Stimulated activated naive CD8-positive, alpha-beta T cell treated with anti-CD3 and anti-CD28 coated beads, Interleukin-15, Interleukin-2, amounts not matched to agents 100 U/mL and 50 U/mL, for 24 hours (primary cell): ENCODE data around the gene NOP16.

Experiments
- ATAC-seq: fragments of 150-1000 bp; cut with Tn5 transposase; one replicate; pipeline ENCODE4 v1.10.0; 2021
- DNase-seq: peaks from one replicate; pipeline ENCODE4 v3.0.0; 2021

Gene NOP16

GRCh38 chr5:176384366-176384930 is 4.0 kb downstream of the NOP16 start:
- no peak for DNase-seq

GRCh38 chr5:176383961-176384360 is 4.4 kb downstream of the NOP16 start:
- no peak for DNase-seq
- no peak for ATAC-seq

More at GRCh38 chr5:176384366-176384930, 4.0 kb downstream of the NOP16 start:
- ATAC-seq: no peak

GRCh38 chr5:176383248-176383905 is 5.0 kb downstream of the NOP16 start:
- ATAC-seq (no peak), DNase-seq (no peak)

- ATAC-seq (no peak), DNase-seq (no peak)
These were observed 5.7 kb downstream of the NOP16 start for GRCh38 chr5:176382721-176383120.

GRCh38 chr5:176381979-176382378 is 6.4 kb downstream of the NOP16 start:
- ATAC-seq (peak; percentile 19), DNase-seq (no peak)

GRCh38 chr5:176381423-176381822 is 7.0 kb downstream of the NOP16 start:
- DNase-seq (no peak), ATAC-seq (no peak)

- ATAC-seq (no peak), DNase-seq (no peak)
These were observed 8.5 kb downstream of the NOP16 start for GRCh38 chr5:176379881-176380280.

- no peak for ATAC-seq
- no peak for DNase-seq
These were observed 15.1 kb downstream of the NOP16 start for GRCh38 chr5:176373100-176373818.

- no peak for ATAC-seq
- DNase-seq: no peak
These were observed 16.5 kb downstream of the NOP16 start for GRCh38 chr5:176371621-176372539.

GRCh38 chr5:176369934-176370711 is 18.3 kb downstream of the NOP16 start:
- DNase-seq: no peak
- ATAC-seq: no peak

- DNase-seq (no peak), ATAC-seq (no peak)
These were observed 19.7 kb downstream of the NOP16 start for GRCh38 chr5:176368726-176369125.

- ATAC-seq: no peak
These were observed 22.0 kb downstream of the NOP16 start for GRCh38 chr5:176366232-176366894.

GRCh38 chr5:176365351-176366231 is 22.8 kb downstream of the NOP16 start, which contains the start of gene ARL10:
ARL10 (plus strand) TSS chr5:176365487; CDS start chr5:176365564, 77 bp downstream.
- ATAC-seq (peak; percentile 50), DNase-seq (peak; percentile 78)

More at GRCh38 chr5:176366232-176366894, 22.0 kb downstream of the NOP16 start:
- DNase-seq: no peak

GRCh38 chr5:176364765-176365350 is 23.5 kb downstream of the NOP16 start:
- ATAC-seq (no peak), DNase-seq (no peak)

GRCh38 chr5:176362233-176362490 is 26.2 kb downstream of the NOP16 start:
- ATAC-seq: no peak
- DNase-seq: no peak

- ATAC-seq (peak; percentile 94), DNase-seq (peak; percentile 95)
These were observed 26.8 kb downstream of the NOP16 start, which contains the start of gene KIAA1191 for GRCh38 chr5:176361437-176362232. KIAA1191 (minus strand) TSS chr5:176361764; CDS start chr5:176359508, 2,256 bp downstream.

GRCh38 chr5:176360894-176361436 is 27.4 kb downstream of the NOP16 start:
- DNase-seq: peak; percentile 21
- no peak for ATAC-seq

GRCh38 chr5:176359658-176360057 is 28.7 kb downstream of the NOP16 start:
- ATAC-seq (no peak), DNase-seq (no peak)
